ENCODE measurements around the gene ANKRD39.

ANKRD39 gene

DNA sequence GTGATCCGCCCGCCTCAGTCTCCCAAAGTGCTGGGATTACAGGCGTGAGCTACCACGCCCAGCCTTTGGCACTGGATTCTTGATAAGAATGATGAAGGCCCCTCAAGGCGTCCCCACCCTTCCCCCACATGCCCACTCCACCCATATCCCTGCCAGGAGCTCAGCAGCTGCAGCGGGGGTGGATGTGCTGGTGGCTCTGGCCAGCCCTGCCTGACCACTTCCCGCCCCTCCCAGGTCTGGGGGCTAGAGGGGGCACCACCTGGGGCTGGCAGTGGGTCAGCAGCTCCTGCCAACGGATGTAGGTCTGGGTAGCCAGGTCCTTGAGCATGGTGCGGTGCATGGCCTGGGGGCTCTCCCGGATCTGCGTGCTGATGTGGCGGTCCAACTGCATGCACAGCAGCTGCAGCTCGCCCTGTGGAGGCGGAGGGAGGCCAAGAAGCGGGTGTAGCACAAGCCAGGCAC, 19.8 kb upstream of the ANKRD39 start:
- H3K36me3 ChIP-seq (ENCODE audit: insufficient read depth), result no peaks in the 10 kb centered on the region
- no peak overlapping the region for H3K4me2 ChIP-seq
- H3K79me2 ChIP-seq (ENCODE audit: insufficient read depth, low read depth), result no peaks in the 10 kb centered on the region
- no peak for TF ChIP-seq CTCF (conservative IDR thresholded peaks at IDR 0.05; ENCODE audit: low read depth, low read length)
- H3K27me3 ChIP-seq (ENCODE audit: insufficient read depth, low read depth), result no peaks in the 10 kb centered on the region
- H2AFZ ChIP-seq (ENCODE audit: low read depth), result no peak overlapping the region
- no peak overlapping the region for H3K9ac ChIP-seq
- H3K4me3 ChIP-seq (IDR thresholded peaks at IDR 0.05; ENCODE audit: insufficient read depth, low read depth, low read length), result no peak overlapping the region
- peaks cover 6% of the 10 kb centered on the region for H3K4me1 ChIP-seq (ENCODE audit: low read depth, poor library complexity, severe bottlenecking)
- H3K27ac ChIP-seq, result no peak overlapping the region
- no peaks in the 10 kb centered on the region for H4K20me1 ChIP-seq (ENCODE audit: insufficient read depth)

DNA sequence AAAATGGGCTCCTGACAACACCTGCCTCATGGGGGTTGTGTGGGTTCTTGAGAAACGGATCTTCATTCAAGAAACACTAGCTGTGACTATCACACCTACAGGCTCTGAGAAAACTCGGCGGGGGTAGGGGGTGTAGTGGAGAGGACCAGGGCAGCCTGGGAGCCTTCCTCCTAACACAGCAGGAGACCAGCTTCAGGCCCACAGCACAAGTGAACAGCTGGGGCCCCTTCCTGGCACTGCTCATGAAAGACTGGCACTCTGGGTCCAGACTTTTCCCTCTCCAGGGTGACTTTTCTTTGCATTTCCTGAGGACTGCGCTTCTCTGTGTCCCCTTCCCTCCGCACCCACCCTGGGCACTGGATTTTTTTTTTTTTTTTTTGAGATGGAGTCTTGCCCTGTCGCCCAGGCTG, 19.2 kb upstream of the ANKRD39 start:
- H3K4me2 ChIP-seq, result no peak overlapping the region
- H4K20me1 ChIP-seq (ENCODE audit: insufficient read depth), result no peaks in the 10 kb centered on the region
- H3K36me3 ChIP-seq (ENCODE audit: insufficient read depth), result no peaks in the 10 kb centered on the region
- no peak overlapping the region for H3K9ac ChIP-seq
- no peak overlapping the region for H3K27ac ChIP-seq
- peaks cover 6% of the 10 kb centered on the region for H3K4me1 ChIP-seq (ENCODE audit: low read depth, poor library complexity, severe bottlenecking)
- H2AFZ ChIP-seq (ENCODE audit: low read depth), result no peak overlapping the region
- no peaks in the 10 kb centered on the region for H3K79me2 ChIP-seq (ENCODE audit: insufficient read depth, low read depth)
- no peak overlapping the region for H3K4me3 ChIP-seq (IDR thresholded peaks at IDR 0.05; ENCODE audit: insufficient read depth, low read depth, low read length)
- no peak for TF ChIP-seq CTCF (conservative IDR thresholded peaks at IDR 0.05; ENCODE audit: low read depth, low read length)
- no peaks in the 10 kb centered on the region for H3K27me3 ChIP-seq (ENCODE audit: insufficient read depth, low read depth)

GRCh38 chr2:96876269-96877041, 18.6 kb upstream of the ANKRD39 start:
- Histone ChIP-seq H4K20me1 (ENCODE audit: insufficient read depth) (no peaks in the 10 kb centered on the region), H3K79me2 (ENCODE audit: insufficient read depth, low read depth) (no peaks in the 10 kb centered on the region), H3K36me3 (ENCODE audit: insufficient read depth) (no peaks in the 10 kb centered on the region), H3K4me2 (no peak overlapping the region), H3K4me3 (IDR thresholded peaks at IDR 0.05; ENCODE audit: insufficient read depth, low read depth, low read length) (no peak overlapping the region), H3K4me1 (ENCODE audit: low read depth, poor library complexity, severe bottlenecking) (peaks cover 6% of the 10 kb centered on the region), H3K9ac (no peak overlapping the region), H2AFZ (ENCODE audit: low read depth) (no peak overlapping the region), H3K27me3 (ENCODE audit: insufficient read depth, low read depth) (no peaks in the 10 kb centered on the region), H3K27ac (no peak overlapping the region)
- TF ChIP-seq CTCF (conservative IDR thresholded peaks at IDR 0.05; ENCODE audit: low read depth, low read length), result no peak

- Histone ChIP-seq H3K4me1 (ENCODE audit: low read depth, poor library complexity, severe bottlenecking) (peaks cover 6% of the 10 kb centered on the region), H3K36me3 (ENCODE audit: insufficient read depth) (no peaks in the 10 kb centered on the region), H2AFZ (ENCODE audit: low read depth) (no peak overlapping the region), H3K27me3 (ENCODE audit: insufficient read depth, low read depth) (no peaks in the 10 kb centered on the region), H3K4me2 (no peak overlapping the region), H3K27ac (no peak overlapping the region), H4K20me1 (ENCODE audit: insufficient read depth) (no peaks in the 10 kb centered on the region), H3K9ac (no peak overlapping the region), H3K4me3 (IDR thresholded peaks at IDR 0.05; ENCODE audit: insufficient read depth, low read depth, low read length) (no peak overlapping the region), H3K79me2 (ENCODE audit: insufficient read depth, low read depth) (no peaks in the 10 kb centered on the region)
- TF ChIP-seq CTCF (conservative IDR thresholded peaks at IDR 0.05; ENCODE audit: low read depth, low read length), result no peak
Measured at GRCh38 chr2:96875498-96876268, 17.9 kb upstream of the ANKRD39 start.
